Brain microvascular endothelial cell (primary cell): ENCODE measurements around the gene DACH1.

ENCODE experiments used
- DNase-seq: peaks from one replicate; pipeline ENCODE4 v3.0.0-alpha.2; 2020
- H3K27ac ChIP-seq: fragments of 250-450 bp; sonication (Bioruptor Pico); 2 replicates; pipeline ENCODE4 v1.5.1; 2020; ENCODE audit warnings: mild to moderate bottlenecking, moderate library complexity
- H3K27me3 ChIP-seq: fragments of 250-450 bp; sonication (Bioruptor Pico); replicated peaks from 2 replicates; pipeline ENCODE4 v1.5.1; 2020; ENCODE audit warnings: mild to moderate bottlenecking
- H3K36me3 ChIP-seq: fragments of 250-450 bp; sonication (Bioruptor Pico); replicated peaks from 2 replicates; pipeline ENCODE4 v1.5.1; 2020; ENCODE audit warnings: mild to moderate bottlenecking
- H3K4me3 ChIP-seq: 2 replicates; pipeline ENCODE4 v1.5.1; 2011; ENCODE audit warnings: low read depth, mild to moderate bottlenecking, control low read depth, low read length, moderate library complexity
- in situ Hi-C: cut with HindIII; loops from 2 replicates; pipeline ENCODE4 v1.10.0; 2017; ENCODE audit warnings: low sequenced_read_pairs, low pct_ligation_motif_present
- TF ChIP-seq, protein P1 (sequence below): IDR thresholded peaks from 2 replicates; pipeline ENCODE4 v1.5.1; 2011; ENCODE audit warnings: low read depth, mild to moderate bottlenecking, moderate library complexity, low read length, control low read depth, inconsistent platforms; ENCODE audit errors: missing control alignments

Gene DACH1

DNA sequence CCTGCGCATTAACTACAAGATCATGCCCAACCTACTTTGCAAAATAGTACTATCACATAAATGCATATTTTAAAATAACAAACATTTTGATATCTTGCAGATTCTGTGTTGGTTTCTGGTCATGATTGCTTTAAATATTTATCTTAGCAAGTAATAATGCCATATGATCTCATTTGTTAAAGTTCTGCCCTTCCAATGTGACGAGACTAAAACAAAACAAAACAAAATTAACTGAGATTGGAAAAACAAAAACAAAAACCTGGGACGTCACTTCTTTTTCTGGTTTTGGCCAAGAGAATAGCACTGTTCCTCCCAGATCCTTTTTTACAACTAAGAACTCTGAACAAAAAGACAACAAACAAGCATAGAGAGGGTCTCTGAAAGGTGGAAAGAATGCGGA is 436.3 kb downstream of the DACH1 start:
- Histone ChIP-seq H3K27ac (no peak overlapping the region), H3K36me3 (no peaks in the 10 kb centered on the region), H3K4me3 (no peak overlapping the region), H3K27me3 (no peaks in the 10 kb centered on the region)
- DNase-seq, result no peak
- TF ChIP-seq, protein P1, sequence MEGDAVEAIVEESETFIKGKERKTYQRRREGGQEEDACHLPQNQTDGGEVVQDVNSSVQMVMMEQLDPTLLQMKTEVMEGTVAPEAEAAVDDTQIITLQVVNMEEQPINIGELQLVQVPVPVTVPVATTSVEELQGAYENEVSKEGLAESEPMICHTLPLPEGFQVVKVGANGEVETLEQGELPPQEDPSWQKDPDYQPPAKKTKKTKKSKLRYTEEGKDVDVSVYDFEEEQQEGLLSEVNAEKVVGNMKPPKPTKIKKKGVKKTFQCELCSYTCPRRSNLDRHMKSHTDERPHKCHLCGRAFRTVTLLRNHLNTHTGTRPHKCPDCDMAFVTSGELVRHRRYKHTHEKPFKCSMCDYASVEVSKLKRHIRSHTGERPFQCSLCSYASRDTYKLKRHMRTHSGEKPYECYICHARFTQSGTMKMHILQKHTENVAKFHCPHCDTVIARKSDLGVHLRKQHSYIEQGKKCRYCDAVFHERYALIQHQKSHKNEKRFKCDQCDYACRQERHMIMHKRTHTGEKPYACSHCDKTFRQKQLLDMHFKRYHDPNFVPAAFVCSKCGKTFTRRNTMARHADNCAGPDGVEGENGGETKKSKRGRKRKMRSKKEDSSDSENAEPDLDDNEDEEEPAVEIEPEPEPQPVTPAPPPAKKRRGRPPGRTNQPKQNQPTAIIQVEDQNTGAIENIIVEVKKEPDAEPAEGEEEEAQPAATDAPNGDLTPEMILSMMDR, result no peak
- in situ Hi-C loops, result no loop called here

DNA sequence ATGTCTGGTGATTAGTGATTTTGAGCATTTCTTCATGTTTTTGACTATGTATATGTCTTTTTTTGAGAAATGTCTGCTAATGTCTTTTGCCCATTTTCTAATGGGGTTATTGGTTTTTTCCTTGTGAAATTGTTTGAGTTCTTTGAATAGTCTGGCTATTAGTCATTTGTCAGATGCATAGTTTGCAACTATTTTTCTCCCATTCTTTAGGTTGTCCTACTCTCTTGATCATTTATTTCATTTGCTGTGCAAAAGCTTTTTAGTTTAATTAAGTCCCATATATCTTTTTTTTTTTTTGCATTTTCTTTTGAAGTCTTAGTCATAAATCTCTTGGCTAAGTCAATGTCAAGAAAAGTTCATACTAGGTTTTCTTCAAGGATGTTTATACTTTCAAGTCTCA is 449.8 kb downstream of the DACH1 start:
- Histone ChIP-seq H3K27me3 (no peaks in the 10 kb centered on the region), H3K36me3 (no peaks in the 10 kb centered on the region), H3K27ac (no peak overlapping the region), H3K4me3 (no peak overlapping the region)
- DNase-seq, result no peak
- TF ChIP-seq, protein P1, result no peak
- in situ Hi-C loops, result no loop called here

DNA sequence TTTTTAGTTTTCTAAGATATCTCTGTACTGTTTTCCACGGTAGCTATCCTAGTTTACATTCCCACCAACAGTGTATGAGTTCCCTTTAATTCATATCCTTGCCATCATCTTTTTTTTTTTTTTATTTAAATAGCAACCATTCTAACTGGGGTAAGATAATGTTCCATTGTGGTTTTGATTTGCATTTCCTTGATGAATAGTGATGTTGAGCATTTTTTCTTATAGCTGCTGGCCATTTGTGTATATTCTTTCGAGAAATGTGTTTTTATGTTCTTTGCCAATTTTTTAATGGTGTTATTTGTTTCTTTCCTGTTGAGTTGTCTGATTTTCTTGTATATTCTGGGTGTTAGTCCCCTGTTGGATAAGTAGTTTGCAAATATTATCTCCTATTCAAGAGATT is 454.8 kb downstream of the DACH1 start:
- Histone ChIP-seq H3K27me3 (no peaks in the 10 kb centered on the region), H3K27ac (no peak overlapping the region), H3K36me3 (no peaks in the 10 kb centered on the region), H3K4me3 (no peak overlapping the region)
- DNase-seq, result no peak
- in situ Hi-C loops, result no loop called here
- TF ChIP-seq, protein P1, result no peak

DNA sequence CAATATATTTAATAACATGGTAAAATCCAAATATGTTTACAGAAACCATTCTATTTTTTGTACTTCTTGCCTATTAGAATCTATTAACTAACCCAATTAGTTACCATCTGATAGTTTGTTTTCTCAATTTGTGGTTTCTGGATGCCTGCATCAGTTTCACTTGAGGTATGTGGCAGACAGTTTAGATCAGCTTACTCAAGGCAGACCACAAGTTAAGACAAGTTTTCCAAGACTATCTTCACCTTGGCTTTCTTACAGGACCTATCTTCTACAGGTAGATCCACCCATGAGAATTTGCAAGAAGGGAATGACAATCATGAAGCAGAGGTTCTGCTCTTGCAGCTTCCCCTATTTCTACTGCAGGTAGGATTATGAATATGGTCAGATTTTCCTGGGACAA is 458.6 kb downstream of the DACH1 start:
- no peak overlapping the region for H3K27ac ChIP-seq
- TF ChIP-seq, protein P1, result no peak
- no peak overlapping the region for H3K4me3 ChIP-seq
- DNase-seq, result no peak
- H3K36me3 ChIP-seq, result no peaks in the 10 kb centered on the region
- H3K27me3 ChIP-seq, result no peaks in the 10 kb centered on the region
- in situ Hi-C loops, result no loop called here

DNA sequence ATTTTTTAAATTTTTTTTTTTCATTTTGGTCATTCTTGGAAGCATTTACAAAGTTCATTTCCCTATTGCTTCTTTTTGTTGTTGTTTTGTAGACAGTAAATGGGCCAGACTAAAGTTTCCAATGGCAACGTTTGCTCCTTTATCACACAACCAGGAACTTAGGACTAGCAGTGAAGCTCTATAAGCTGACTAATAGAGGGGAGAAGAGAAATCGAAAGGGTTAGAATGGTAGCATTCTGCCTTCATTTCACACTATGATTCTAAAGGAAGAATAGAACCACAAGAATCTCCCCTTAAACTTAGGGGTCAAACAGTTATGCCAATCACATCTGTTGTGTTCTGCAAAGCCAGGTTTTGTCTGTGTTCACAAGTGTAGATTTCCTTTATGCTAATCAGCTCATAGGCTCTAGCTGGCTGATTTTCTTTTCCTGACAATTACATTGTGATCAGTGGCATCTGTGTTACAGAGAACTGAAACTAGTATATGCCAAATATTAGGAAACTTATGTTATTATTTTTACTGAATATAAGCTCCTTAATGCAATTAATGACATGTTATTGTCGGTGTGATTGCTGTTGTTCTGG is 467.3 kb downstream of the DACH1 start:
- no peak overlapping the region for H3K4me3 ChIP-seq
- DNase-seq, result no peak
- H3K36me3 ChIP-seq, result no peaks in the 10 kb centered on the region
- TF ChIP-seq, protein P1, result no peak
- H3K27me3 ChIP-seq, result no peaks in the 10 kb centered on the region
- in situ Hi-C loops, result no loop called here
- no peak overlapping the region for H3K27ac ChIP-seq

DNA sequence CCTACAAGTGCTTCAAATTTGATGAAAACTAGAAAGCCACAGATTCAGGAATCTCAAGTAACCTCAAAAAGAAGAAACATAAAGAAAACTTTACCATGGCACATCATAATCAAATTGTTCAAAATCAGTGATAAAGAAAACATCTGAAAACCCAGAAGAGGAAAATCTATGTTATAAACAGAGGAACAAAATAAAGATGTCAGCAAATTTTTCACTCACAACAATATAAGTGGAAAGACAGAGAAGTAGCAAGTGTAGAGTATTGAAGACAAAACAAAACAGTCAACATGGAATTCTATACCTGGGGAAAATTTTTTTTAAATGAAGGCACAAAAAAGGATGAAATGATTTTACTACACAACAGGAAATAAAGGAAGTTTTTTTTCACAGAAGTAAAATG is 470.9 kb downstream of the DACH1 start:
- Histone ChIP-seq H3K27ac (no peak overlapping the region), H3K4me3 (no peak overlapping the region), H3K27me3 (no peaks in the 10 kb centered on the region), H3K36me3 (no peaks in the 10 kb centered on the region)
- in situ Hi-C loops, result no loop called here
- DNase-seq, result no peak
- TF ChIP-seq, protein P1, result no peak
